GM10847 (cell line): ENCODE data around the gene TMEM178B.

ENCODE experiments used
- POLR2A ChIP-seq: IDR thresholded peaks from 2 replicates; pipeline ENCODE4 v1.6.1; 2011; ENCODE audit not compliant: insufficient read length; ENCODE audit errors: extremely low read depth

Gene TMEM178B

GRCh38 chr7:141073641-141074161 lies at the start of gene TMEM178B:
Gene TMEM178B (plus strand): TSS chr7:141074064.
- no peak for TF ChIP-seq POLR2A

- no peak for TF ChIP-seq POLR2A
These were observed 49.2 kb upstream of the TMEM178B start for GRCh38 chr7:141024668-141025067.

DNA sequence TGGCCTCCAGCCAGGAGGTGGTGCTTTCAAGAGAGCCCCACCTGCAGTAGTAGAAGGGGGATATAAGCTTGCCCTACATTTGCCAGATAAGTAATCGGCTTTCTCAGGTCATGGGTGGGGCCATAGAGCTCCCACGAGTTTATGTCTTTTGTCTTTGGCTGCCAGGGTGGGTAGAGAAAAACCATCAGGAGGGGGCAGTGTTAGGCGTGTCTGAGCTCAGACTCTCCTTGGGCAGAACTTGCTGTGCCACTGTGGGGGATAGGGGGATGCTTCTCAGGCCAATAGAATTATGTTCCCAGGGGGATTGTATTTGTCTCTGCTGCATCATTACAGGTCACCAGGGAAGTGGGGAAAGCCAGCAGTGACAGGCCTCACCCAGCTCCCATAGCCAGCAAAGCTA lies 46.8 kb upstream of the TMEM178B start:
- TF ChIP-seq POLR2A, result no peak

GRCh38 chr7:141028767-141029166 lies 45.1 kb upstream of the TMEM178B start:
- no peak for TF ChIP-seq POLR2A

GRCh38 chr7:141039376-141039775 lies 34.5 kb upstream of the TMEM178B start:
- TF ChIP-seq POLR2A, result no peak

DNA sequence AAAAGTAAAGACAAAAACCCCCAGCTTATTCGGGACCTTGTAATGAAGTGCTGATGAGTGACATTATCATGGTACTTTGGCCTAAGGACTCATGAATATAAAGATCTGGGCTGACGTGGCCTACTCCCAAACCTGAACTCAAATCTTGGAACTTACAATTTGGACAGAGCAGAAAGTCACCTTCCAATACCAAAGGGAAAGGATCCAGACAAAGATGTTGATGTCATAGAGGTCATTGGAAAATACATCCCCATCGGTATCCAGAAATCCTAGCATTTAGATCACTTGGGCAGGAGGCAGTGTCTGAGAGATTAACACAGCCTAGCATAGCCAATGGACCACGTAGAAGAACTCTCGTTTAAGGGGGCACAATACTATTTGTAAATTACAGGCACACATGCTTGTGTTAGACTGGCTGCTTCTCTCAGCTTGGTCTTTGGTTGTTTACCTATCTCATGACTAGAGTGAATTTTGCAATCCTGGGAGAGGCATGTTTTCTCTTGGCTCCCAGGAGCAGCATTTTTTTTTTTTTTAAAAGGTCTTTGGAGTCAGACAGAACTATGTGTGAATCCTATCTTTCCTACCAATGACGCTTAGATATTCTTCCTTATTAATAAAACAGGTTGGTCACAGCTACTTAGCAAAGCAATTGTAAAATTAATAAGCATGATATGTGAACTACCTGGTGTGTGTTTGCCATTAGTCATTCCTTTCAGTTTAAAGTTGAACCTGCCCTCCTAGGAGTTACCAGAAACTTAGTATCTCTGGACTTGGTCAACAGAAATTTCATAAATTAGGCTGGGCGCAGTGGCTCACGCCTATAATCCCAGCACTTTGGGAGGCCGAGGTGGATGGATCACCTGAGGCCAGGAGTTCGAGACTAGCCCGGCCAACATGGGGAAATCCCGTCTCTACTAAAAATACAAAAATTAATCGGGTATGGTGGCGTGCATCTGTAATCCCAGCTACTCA lies 31.4 kb upstream of the TMEM178B start:
- no peak for TF ChIP-seq POLR2A

GRCh38 chr7:141043616-141044015 lies 30.2 kb upstream of the TMEM178B start:
- no peak for TF ChIP-seq POLR2A

DNA sequence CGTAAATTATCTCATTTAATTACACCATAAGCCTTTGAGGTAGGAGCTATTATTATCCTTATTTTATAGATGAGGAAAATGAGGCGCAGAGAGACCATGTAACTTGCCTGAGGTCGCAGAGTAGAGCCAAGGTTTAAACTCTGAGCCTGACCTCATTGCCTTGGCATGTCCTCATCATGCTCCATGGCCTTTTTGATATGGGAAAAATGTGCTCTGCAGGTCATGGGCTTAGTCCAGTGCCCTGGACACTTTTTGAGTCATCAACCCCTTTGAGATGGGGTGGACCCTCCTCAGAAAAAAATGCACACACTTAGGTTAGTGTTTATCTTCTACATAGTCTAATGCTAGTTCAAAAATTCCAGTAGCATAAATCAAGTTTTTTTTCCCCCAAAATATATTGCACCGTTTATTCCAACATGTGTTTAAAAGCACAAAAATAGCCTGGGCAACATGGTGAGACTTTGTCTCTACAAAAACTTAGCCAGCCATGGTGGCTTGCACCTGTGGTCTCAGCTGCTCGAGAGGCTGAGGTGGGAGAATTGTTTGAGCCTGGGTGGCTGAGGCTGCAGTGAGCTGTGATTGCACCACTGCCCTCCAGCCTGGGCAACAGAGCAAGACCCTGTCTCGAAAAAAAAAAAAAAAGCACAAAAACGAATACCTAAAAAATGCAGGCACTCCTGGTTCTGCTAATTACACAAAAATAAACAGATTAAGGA lies 28.6 kb upstream of the TMEM178B start:
- no peak for TF ChIP-seq POLR2A

DNA sequence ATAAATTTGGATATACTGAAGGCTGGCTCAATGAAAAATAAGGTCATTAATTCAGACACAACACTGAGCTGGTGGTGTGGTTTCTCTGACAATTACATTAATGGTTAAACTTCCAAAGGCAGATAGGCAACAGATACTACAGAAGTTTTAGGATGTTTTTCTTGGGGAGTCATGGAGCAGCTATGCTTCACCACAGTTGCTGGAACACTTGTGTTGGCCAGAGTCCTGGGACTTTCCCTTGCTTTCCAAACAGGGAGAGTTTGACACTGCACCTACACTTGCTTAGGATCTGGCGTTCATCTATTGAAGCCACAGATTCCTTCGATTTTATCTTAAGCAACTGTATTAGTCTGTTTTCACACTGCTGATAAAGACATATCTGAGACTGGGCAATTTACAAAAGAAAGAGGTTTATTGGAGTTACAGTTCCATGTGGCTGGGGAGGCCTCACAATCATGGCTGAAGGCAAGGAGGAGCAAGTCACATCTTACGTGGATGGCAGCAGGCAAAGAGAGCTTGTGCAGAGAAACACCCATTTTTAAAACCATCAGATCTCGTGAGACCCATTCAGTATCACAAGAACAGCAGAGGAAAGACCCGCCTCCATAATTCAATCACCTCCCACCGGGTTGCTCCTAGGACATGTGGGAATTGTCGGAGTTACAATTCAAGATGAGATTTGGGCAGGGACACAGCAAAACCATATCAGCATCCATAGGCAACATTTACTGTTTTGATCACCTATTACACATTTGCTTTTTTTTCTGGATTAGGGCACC lies 27.8 kb upstream of the TMEM178B start:
- TF ChIP-seq POLR2A, result no peak

GRCh38 chr7:141053626-141054025 lies 20.2 kb upstream of the TMEM178B start:
- TF ChIP-seq POLR2A, result no peak

GRCh38 chr7:141055146-141055545 lies 18.7 kb upstream of the TMEM178B start:
- no peak for TF ChIP-seq POLR2A

DNA sequence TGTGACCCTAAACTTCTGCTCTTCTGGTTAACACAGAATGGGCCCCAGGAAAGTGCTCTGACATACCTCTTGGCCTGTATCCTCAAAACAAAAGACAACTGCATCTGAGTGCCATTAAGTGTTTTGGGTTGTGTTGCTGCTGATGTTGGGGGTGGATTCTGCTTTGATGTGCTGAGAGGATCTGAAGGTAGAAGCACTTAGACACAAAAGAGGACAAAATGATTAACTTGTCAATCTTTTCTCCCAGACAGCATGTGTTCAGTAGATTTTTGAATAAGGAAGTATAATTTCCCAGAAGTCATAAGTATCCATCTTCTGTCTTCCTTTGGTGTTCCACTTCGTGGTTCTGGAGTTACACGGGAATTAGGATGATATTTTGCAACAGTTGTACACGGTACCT lies 16.1 kb upstream of the TMEM178B start:
- TF ChIP-seq POLR2A, result no peak

DNA sequence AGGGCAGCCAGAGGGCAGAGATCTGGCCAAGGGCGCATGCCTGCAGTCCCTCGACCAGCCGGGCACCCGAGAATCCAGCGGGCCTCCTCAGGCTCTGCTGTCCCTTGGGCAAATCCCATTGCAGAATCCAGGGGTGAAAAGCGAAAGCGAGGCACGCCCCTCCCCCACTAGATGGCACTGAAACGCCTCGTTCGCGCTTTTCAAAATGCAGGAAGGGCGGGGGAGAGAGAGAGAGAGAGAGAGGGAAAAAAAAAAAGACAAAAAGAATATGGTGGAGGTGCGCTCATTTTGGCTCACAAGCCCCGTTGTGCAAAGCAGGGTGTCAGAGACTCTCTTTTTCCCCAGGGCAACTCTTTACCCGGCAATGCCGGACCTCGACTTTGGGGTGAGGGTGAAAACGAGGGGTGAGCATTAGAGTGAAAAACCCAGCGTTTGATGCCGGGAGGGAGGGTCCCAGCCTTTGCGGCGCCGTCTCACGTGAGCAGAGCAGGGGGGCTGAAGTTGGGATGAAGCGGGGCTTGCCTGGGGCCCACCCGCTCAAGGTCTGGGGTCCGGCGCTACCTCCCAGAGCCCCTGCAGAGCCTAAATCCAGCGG lies 2.5 kb upstream of the TMEM178B start:
- TF ChIP-seq POLR2A, result no peak

DNA sequence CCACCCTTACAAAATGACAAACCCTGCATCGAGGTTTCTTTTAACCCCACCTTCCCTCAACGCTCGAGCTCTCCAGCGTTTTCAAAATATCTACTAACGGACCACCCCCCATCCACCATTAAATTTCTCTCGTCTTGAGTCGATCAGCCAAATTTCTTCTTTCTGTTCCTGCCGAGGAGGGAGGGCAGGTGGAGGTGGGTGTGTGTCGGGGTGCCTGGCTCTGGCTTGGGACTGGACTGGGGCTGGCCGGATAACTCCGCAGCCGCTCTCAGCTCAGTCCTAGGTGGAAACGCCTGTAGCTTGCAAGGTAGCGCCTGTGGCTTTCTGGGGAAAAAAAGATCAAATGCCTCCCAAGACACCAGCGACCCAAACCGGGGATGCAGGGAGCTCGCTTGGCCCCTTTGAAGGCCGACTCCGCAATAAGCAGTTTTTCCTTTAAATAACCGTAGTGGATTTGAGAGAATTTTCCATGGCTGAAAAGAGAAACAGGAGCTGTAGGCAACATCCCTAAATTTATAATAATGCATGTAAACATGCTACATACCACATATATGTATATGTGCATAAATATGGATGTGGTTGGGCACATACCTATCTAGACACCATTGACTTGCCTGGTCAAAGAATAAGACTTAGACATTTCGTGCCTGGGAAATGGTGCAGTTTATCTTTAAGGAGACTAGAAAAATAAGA lies 1.9 kb upstream of the TMEM178B start:
- no peak for TF ChIP-seq POLR2A
